Measurements from ENCODE around the gene CAPN8.
"Not testable (repeated sequence)": the region's sequence is repeated elsewhere in the genome, so short reads cannot be mapped to it uniquely, and the experiment has no call there.

CAPN8 gene

GRCh38 chr1:223543560-223543959 lies 121.9 kb downstream of the CAPN8 start:
- peaks cover 4% of the 10 kb centered on the region for H3K36me3 Mint-ChIP-seq
- no peaks in the 10 kb centered on the region for H3K4me1 Mint-ChIP-seq
- H3K27ac Mint-ChIP-seq: no peak overlapping the region
- ATAC-seq: no peak
- H3K9me3 Mint-ChIP-seq: peaks cover 8% of the 10 kb centered on the region
- H3K27me3 Mint-ChIP-seq: peaks cover 33% of the 10 kb centered on the region
- H3K4me3 Mint-ChIP-seq: no peak overlapping the region

- H3K4me3 Mint-ChIP-seq: no peak overlapping the region
- no peaks in the 10 kb centered on the region for H3K36me3 Mint-ChIP-seq
- H3K4me1 Mint-ChIP-seq: no peaks in the 10 kb centered on the region
- no peak overlapping the region for H3K27ac Mint-ChIP-seq
- peaks cover 33% of the 10 kb centered on the region for H3K27me3 Mint-ChIP-seq
- ATAC-seq: no peak
- H3K9me3 Mint-ChIP-seq: peaks cover under 1% of the 10 kb centered on the region
Measured at GRCh38 chr1:223542831-223543230, 122.7 kb downstream of the CAPN8 start.

DNA sequence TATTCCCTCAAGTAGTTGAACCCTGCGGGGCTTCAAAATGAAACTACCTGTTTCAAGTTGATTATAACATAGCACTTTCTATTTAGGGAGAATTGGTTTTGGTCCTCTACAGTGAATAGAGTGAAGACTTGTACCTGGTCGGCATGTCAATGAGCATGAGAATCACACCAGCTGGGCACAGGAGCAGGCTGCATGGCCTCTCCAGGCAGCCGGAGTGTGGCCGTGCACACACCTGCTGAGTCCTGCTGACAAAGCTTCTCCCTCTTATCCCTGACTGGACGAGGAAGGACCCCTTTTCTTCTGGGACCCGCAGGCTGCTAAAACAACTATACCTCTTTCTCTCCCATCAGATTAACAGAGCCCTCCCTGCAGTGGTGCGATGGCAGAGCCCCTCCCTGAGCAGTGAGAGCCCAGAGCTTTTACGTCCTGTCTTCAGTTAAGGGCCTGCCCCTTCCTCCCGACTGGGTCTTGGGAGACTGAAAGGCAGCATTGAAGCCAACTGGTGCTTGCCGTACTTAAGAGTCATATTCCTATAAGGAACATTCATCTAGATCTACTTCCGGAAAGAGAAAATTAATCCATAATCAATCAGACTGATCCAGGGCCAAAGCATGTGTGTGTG lies 124.9 kb downstream of the CAPN8 start:
- no peak for ATAC-seq
- peaks cover 32% of the 10 kb centered on the region for H3K27me3 Mint-ChIP-seq
- no peak overlapping the region for H3K27ac Mint-ChIP-seq
- no peaks in the 10 kb centered on the region for H3K4me1 Mint-ChIP-seq
- H3K36me3 Mint-ChIP-seq: no peaks in the 10 kb centered on the region
- no peaks in the 10 kb centered on the region for H3K9me3 Mint-ChIP-seq
- no peak overlapping the region for H3K4me3 Mint-ChIP-seq

DNA sequence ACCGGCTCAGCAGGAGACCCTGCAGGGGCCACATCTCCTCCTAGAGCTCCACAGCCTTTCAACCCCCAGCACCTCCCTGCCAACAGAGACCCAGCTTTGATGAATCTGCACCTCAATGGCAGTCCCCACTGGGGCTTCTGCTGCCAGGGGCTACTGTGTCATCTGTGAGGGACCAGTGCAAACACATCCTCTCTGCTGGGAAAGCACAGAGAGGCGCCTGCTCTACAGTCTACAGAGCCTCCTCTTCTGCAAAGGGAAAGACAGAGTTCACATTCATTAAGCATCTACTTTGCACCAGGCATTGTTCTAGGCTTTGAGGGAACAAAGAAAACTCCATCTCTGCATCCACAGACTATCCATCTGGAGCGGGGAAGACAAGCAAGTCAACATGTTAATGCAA lies 125.8 kb downstream of the CAPN8 start:
- Mint-ChIP-seq H3K36me3 (no peaks in the 10 kb centered on the region), H3K27me3 (peaks cover 34% of the 10 kb centered on the region), H3K27ac (no peak overlapping the region), H3K4me3 (no peak overlapping the region), H3K4me1 (no peaks in the 10 kb centered on the region), H3K9me3 (no peaks in the 10 kb centered on the region)
- no peak for ATAC-seq

GRCh38 chr1:223538981-223539380 lies 126.5 kb downstream of the CAPN8 start:
- ATAC-seq: no peak
- no peaks in the 10 kb centered on the region for H3K36me3 Mint-ChIP-seq

DNA sequence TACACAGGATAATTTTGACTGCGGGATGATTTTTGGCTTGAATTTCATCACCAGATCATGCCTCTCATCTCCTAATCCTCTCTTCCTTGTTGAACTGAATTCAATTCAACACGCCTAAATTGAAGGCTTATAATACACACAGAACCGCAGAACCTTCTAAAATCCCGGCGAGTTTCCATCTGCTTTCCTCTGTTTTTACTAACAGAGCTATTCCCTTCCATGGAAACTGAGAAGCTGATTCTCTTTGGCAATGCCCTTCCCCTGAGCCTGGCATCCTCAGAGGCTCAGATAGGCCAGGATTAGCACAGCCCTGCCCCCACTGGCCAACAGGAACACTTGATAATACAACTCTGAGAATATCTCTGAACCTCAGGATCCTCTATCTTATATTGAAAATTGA lies 130.2 kb downstream of the CAPN8 start:
- Mint-ChIP-seq H3K36me3 (no peaks in the 10 kb centered on the region), H3K9me3 (no peaks in the 10 kb centered on the region), H3K4me1 (no peaks in the 10 kb centered on the region), H3K4me3 (no peak overlapping the region), H3K27ac (no peak overlapping the region), H3K27me3 (peaks cover 68% of the 10 kb centered on the region)
- no peak for ATAC-seq

More at GRCh38 chr1:223538981-223539380, 126.5 kb downstream of the CAPN8 start:
- Mint-ChIP-seq H3K4me1 (no peaks in the 10 kb centered on the region), H3K9me3 (no peaks in the 10 kb centered on the region), H3K27ac (no peak overlapping the region), H3K27me3 (peaks cover 34% of the 10 kb centered on the region), H3K4me3 (no peak overlapping the region)

DNA sequence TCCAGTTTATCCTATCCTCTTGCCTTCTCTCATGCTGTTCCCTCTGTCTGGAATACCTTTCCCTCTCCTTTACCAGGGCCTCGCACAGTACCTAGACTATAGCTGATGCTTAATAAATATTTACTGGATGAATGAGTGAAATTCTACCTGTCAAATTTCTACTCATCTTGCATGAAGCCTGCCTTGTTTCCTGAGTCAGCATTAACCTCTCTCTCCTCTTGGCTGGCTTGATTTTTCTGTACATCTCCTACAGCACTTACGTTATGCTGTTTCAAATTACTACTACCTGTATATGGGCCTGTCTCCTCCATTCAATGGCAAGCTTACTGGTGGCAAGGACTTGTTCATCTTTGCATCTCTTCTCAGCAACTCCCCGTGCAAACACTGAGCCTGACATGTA lies 130.8 kb downstream of the CAPN8 start:
- no peak overlapping the region for H3K27ac Mint-ChIP-seq
- H3K9me3 Mint-ChIP-seq: no peaks in the 10 kb centered on the region
- no peak for ATAC-seq
- H3K27me3 Mint-ChIP-seq: peaks cover 68% of the 10 kb centered on the region
- H3K4me1 Mint-ChIP-seq: no peaks in the 10 kb centered on the region
- no peak overlapping the region for H3K4me3 Mint-ChIP-seq
- H3K36me3 Mint-ChIP-seq: no peaks in the 10 kb centered on the region

DNA sequence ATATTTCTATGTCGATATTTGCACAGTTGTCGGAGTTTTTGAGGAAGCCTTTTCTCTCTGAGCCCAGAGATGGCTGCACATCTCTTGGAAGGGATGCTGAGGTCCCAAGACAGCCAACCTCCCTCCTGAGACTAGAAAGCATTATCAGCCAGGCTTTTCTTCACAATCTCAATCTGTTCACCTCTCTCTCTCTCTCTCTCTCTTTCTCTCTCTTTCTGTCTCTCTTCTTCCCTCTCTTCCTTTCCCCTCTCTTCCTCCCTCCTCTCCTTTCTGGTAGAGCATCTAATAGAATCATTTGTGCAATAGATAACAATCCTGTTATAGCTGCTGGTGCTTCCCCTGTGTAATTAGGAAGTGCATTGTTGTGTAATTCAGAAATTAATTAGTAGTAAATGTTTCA lies 131.8 kb downstream of the CAPN8 start:
- Mint-ChIP-seq H3K27ac (no peak overlapping the region), H3K4me3 (no peak overlapping the region), H3K36me3 (no peaks in the 10 kb centered on the region), H3K27me3 (peaks cover 71% of the 10 kb centered on the region), H3K9me3 (peaks cover 2% of the 10 kb centered on the region), H3K4me1 (no peaks in the 10 kb centered on the region)
- ATAC-seq: no peak

DNA sequence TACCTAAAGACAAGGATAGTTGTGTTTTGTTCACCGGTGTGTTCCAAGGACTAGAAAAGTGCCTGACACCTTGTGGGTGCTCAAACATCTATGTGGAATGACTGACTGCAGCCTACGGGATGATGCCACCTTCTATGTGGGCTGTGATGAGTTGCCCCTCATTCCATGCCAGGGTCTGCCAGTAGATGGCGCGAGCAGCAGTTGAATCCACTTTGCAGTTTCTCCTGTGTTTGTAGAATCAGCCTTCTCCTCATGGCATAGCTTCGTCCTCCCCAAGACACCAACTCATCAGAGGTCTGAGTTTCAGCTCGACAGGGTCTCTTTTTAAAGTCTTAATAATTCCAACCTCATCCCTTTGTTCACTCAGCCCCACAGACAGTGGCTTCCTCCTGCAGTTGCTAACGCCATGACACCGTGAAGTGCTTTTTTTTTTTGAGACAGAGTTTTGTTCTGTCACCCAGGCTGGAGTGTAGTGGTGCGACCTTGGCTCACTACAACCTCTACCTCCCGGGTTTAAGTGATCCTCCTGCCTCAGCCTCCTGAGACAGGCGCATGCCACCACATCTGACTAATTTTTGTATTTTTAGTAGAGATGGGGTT lies 133.7 kb downstream of the CAPN8 start:
- Mint-ChIP-seq H3K36me3 (no peaks in the 10 kb centered on the region), H3K4me1 (no peaks in the 10 kb centered on the region), H3K4me3 (no peak overlapping the region), H3K27ac (no peak overlapping the region), H3K9me3 (peaks cover 10% of the 10 kb centered on the region), H3K27me3 (peaks cover 64% of the 10 kb centered on the region)
- ATAC-seq: no peak

GRCh38 chr1:223525957-223526356 lies 139.5 kb downstream of the CAPN8 start:
- Mint-ChIP-seq H3K36me3 (no peaks in the 10 kb centered on the region), H3K9me3 (peaks cover 10% of the 10 kb centered on the region), H3K4me3 (no peak overlapping the region), H3K4me1 (no peaks in the 10 kb centered on the region), H3K27me3 (peaks cover 39% of the 10 kb centered on the region), H3K27ac (no peak overlapping the region)
- ATAC-seq: peak; percentile 51

GRCh38 chr1:223525546-223525945 lies 140.0 kb downstream of the CAPN8 start:
- no peaks in the 10 kb centered on the region for H3K4me1 Mint-ChIP-seq
- ATAC-seq: no peak
- no peaks in the 10 kb centered on the region for H3K36me3 Mint-ChIP-seq
- peaks cover 36% of the 10 kb centered on the region for H3K27me3 Mint-ChIP-seq
- no peak overlapping the region for H3K27ac Mint-ChIP-seq
- H3K9me3 Mint-ChIP-seq: peaks cover 10% of the 10 kb centered on the region
- H3K4me3 Mint-ChIP-seq: no peak overlapping the region

DNA sequence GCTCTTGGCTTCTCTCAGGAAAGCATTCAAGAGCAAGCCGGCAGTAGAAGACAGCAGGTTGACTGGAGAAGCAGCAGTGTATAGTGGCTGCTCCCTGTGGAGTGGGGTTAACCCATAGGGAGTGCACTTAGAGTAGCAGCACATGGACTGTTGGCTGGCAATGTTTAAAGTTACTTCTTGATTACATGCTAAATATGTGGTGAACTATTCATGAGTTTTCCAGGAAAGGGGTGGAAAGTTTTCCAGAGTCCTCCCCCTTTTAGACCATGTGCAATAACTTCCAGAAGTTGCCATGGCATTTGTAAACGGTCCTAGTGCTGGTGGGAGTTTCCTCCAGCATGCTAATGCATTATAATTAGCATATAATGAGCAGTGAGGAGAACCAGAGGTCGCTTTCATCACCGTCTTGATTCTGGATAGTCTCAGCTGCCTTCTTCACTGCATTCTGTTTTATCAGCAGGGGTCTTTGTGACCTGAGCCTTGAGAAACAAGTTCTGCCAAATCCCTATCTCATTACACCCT lies 140.5 kb downstream of the CAPN8 start:
- Mint-ChIP-seq H3K4me1 (no peaks in the 10 kb centered on the region), H3K9me3 (peaks cover 10% of the 10 kb centered on the region), H3K27me3 (peaks cover 38% of the 10 kb centered on the region), H3K4me3 (no peak overlapping the region), H3K27ac (no peak overlapping the region), H3K36me3 (no peaks in the 10 kb centered on the region)
- ATAC-seq: no peak

DNA sequence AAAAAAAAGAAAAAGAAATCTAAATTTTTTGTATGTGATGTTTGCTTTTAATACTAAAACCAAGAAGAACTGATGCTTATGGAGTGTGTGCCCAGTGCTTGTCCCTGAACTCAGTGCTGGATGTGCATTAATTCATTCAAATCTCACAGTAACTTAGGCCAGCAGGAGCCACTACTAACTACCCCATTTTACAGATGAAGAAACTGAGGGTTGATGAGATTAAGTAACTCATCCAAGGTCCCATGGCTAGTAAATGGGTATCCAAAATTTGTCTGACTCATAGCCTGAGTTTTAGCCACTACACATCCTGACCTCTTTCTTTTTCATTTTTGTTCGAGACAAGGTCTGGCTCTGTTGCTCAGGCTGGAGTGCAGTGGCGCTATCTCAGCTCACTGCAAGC lies 144.4 kb downstream of the CAPN8 start:
- Mint-ChIP-seq H3K36me3 (no peaks in the 10 kb centered on the region), H3K9me3 (peaks cover 3% of the 10 kb centered on the region), H3K27me3 (peaks cover 56% of the 10 kb centered on the region), H3K27ac (no peak overlapping the region), H3K4me1 (no peaks in the 10 kb centered on the region), H3K4me3 (no peak overlapping the region)
- ATAC-seq: no peak

- Mint-ChIP-seq H3K9me3 (peaks cover 3% of the 10 kb centered on the region), H3K27ac (no peak overlapping the region), H3K4me3 (no peak overlapping the region), H3K36me3 (no peaks in the 10 kb centered on the region), H3K4me1 (no peaks in the 10 kb centered on the region), H3K27me3 (peaks cover 66% of the 10 kb centered on the region)
- ATAC-seq: no peak
Measured at GRCh38 chr1:223520200-223520599, 145.3 kb downstream of the CAPN8 start.

DNA sequence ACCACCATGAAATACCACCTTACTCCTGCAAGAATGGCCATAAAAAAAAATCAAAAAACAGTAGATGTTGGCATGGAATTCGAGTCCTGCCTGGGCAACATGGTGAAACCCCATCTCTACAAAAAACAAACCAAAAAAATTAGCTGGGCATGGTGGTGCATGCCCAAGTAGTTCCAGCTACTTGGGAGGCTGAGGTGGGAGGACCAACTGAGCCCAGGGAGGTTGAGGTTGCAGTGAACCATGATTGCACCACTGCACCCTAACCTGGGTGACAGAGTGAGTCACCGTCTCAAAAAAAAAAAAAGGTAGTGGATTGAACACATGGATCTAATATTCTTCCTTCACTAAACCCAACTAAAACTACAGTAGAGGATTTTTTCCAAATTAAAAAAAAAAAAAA lies 146.4 kb downstream of the CAPN8 start:
- H3K4me1 Mint-ChIP-seq: no peaks in the 10 kb centered on the region
- H3K36me3 Mint-ChIP-seq: no peaks in the 10 kb centered on the region
- peaks cover 3% of the 10 kb centered on the region for H3K9me3 Mint-ChIP-seq
- no peak for ATAC-seq
- no peak overlapping the region for H3K4me3 Mint-ChIP-seq
- H3K27ac Mint-ChIP-seq: no peak overlapping the region
- H3K27me3 Mint-ChIP-seq: peaks cover 75% of the 10 kb centered on the region

DNA sequence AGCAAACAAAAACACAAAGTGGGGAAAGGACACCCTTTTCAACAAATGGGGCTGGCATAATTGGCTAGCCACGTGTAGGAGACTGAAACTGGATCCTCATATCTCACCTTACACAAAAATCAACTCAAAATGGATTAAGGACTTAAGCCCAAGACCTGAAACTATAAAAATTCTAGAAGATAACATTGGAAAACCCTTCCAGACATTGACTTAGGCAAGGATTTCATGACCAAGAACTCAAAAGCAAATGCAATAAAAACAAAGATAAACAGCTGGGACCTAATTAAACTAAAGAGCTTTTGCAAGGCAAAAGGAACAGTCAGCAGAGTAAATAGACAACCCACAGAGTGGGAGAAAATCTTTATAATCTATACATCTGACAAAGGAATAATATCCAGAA lies 146.9 kb downstream of the CAPN8 start:
- not testable (repeated sequence) for H3K9me3 Mint-ChIP-seq, H3K27ac Mint-ChIP-seq, ATAC-seq, H3K4me1 Mint-ChIP-seq, H3K36me3 Mint-ChIP-seq, H3K4me3 Mint-ChIP-seq
- peaks cover 70% of the 10 kb centered on the region for H3K27me3 Mint-ChIP-seq
